Measurements from ENCODE around the gene DAP3. TPM values are rescaled to one million over a fixed set of nuclear protein-coding genes. Genes with fewer than 3 reads are reported as not detected.

The DAP3 gene
- total and polyA plus RNA-seq, 2 of the 13 experiments (the other 11 are each of a cell fraction or from before 2014, with no cell fraction given): 129 to 133 TPM

GRCh38 chr1:155648207-155649147 is 40.4 kb upstream of the DAP3 start (continued):
- no peak for TF ChIP-seq PAXIP1 (CRISPR knock-in tag; conservative IDR thresholded peaks at IDR 0.05)
- no peak for TF ChIP-seq ZNF773 (CRISPR knock-in tag; IDR thresholded peaks at IDR 0.05; ENCODE audit: borderline replicate concordance)
- peak; percentile 76; the same call in 1 of the 2 replicates for TF ChIP-seq CEBPB (IDR thresholded peaks at IDR 0.05; ENCODE audit: borderline replicate concordance, low read depth, low read length)
- peak; percentile 85 for TF ChIP-seq SAP130 (CRISPR knock-in tag; IDR thresholded peaks at IDR 0.05; ENCODE audit: low read depth)
- no peak for TF ChIP-seq PATZ1 (CRISPR knock-in tag; IDR thresholded peaks at IDR 0.05)
- TF ChIP-seq PREB (CRISPR knock-in tag; IDR thresholded peaks at IDR 0.05): no peak
- TF ChIP-seq CSRNP1 (CRISPR knock-in tag; IDR thresholded peaks at IDR 0.05): no peak
- no peak for TF ChIP-seq RAD51 (IDR thresholded peaks at IDR 0.05; ENCODE audit: borderline replicate concordance)
- no peak for TF ChIP-seq TCF7L2 (IDR thresholded peaks at IDR 0.05; ENCODE audit: low read depth, low read length)
- no peak for TF ChIP-seq PLRG1 (conservative IDR thresholded peaks at IDR 0.05)
- no peak for TF ChIP-seq HDAC6 (IDR thresholded peaks at IDR 0.05; ENCODE audit: low read depth, low read length)
- TF ChIP-seq CREB3 (CRISPR knock-in tag; IDR thresholded peaks at IDR 0.05): no peak
- peak; percentile 53; the same call in 1 of the 2 replicates for TF ChIP-seq FOXA3 (CRISPR knock-in tag; IDR thresholded peaks at IDR 0.05)
- TF ChIP-seq ZNF607 (CRISPR knock-in tag; IDR thresholded peaks at IDR 0.05; ENCODE audit: borderline replicate concordance): no peak
- no peak for TF ChIP-seq HOXA3 (CRISPR knock-in tag; IDR thresholded peaks at IDR 0.05)
- peak; percentile 48 for TF ChIP-seq BCL6 (CRISPR knock-in tag; IDR thresholded peaks at IDR 0.05)
- TF ChIP-seq FOXP1 (IDR thresholded peaks at IDR 0.05): no peak
- 0 out of 2 replicates have a peak, but pooled peaks have one; percentile 12 for TF ChIP-seq FOXP1 (CRISPR knock-in tag; IDR thresholded peaks at IDR 0.05)
- TF ChIP-seq SP1 (IDR thresholded peaks at IDR 0.05): no peak
- TF ChIP-seq SP1 (CRISPR knock-in tag; IDR thresholded peaks at IDR 0.05): no peak
- TF ChIP-seq FOSL2 (CRISPR knock-in tag; IDR thresholded peaks at IDR 0.05): peak; percentile 31; the same call in 1 of the 2 replicates
- TF ChIP-seq MED13 (CRISPR knock-in tag; IDR thresholded peaks at IDR 0.05): no peak
